IMR-90 (cell line): ENCODE data around the gene TMEM269. TPM values are rescaled to one million over a fixed set of nuclear protein-coding genes. Genes with fewer than 3 reads are reported as not detected.

Experiments
- ATAC-seq: fragments of 200-7000 bp; cut with Tn5 transposase; 2 replicates; pipeline ENCODE4 v1.9.1; 2020; ENCODE audit warnings: low read depth, mild to moderate bottlenecking, moderate library complexity
- BruUV-seq: library from RNA; stranded (reverse); fragments of 400-500 nt; replicated peaks from 2 replicates; lab custom pipeline; 2021; lab: Mats Ljungman, UMichigan
- CTCF ChIA-PET: fragments of 300-600 bp; formaldehyde crosslinking; extraction: SDS; loops from one replicate; lab custom pipeline; 2021; ENCODE audit warnings: antibody characterized with exemption; lab: Yijun Ruan, JAX
- POLR2A ChIA-PET: fragments of 300-600 bp; sonication (Branson Sonifier 250); formaldehyde crosslinking; loops from one replicate; lab custom pipeline; 2022; ENCODE audit warnings: antibody characterized with exemption; ENCODE audit not compliant: unreplicated experiment; lab: Charles Lee
- DNase-seq: peaks from one replicate; pipeline ENCODE4 v3.0.0; 2013
- H2AFZ ChIP-seq: replicated peaks from 2 replicates; pipeline ENCODE3; 2013; ENCODE audit warnings: low read length, mild to moderate bottlenecking; ENCODE audit not compliant: poor library complexity
- H2AK5ac ChIP-seq: 2 replicates; pipeline ENCODE4 v1.6.1; 2013; ENCODE audit warnings: low read depth, low read length, inconsistent platforms
- H2AK9ac ChIP-seq: replicated peaks from 2 replicates; pipeline ENCODE3; 2013; ENCODE audit warnings: mild to moderate bottlenecking, low read depth, low read length, moderate library complexity; ENCODE audit not compliant: poor library complexity
- H2BK120ac ChIP-seq: 2 replicates; pipeline ENCODE4 v1.6.1; 2013; ENCODE audit warnings: low read depth, low read length, inconsistent platforms
- H2BK15ac ChIP-seq: 3 replicates; pipeline ENCODE4 v1.6.1; 2013; ENCODE audit warnings: low read depth, low read length, inconsistent platforms
- H2BK20ac ChIP-seq: 2 replicates; pipeline ENCODE4 v1.6.1; 2013; ENCODE audit warnings: low read depth, mild to moderate bottlenecking, inconsistent platforms, low read length, moderate library complexity
- H2BK5ac ChIP-seq: 2 replicates; pipeline ENCODE4 v1.6.1; 2013; ENCODE audit warnings: mild to moderate bottlenecking, low read depth, low read length, inconsistent platforms; ENCODE audit not compliant: poor library complexity, severe bottlenecking
- H3K14ac ChIP-seq: replicated peaks from 2 replicates; pipeline ENCODE4 v1.6.1; 2013; ENCODE audit warnings: low read depth, low read length, inconsistent platforms
- H3K18ac ChIP-seq: 2 replicates; pipeline ENCODE4 v1.6.1; 2013; ENCODE audit warnings: low read depth, low read length, control low read depth
- H3K23ac ChIP-seq: 2 replicates; pipeline ENCODE4 v1.6.1; 2013; ENCODE audit warnings: low read depth, low read length, inconsistent platforms
- H3K27ac ChIP-seq: 2 replicates; pipeline ENCODE4 v1.5.1; 2013; ENCODE audit warnings: mild to moderate bottlenecking, control low read depth, low read length; ENCODE audit not compliant: insufficient read depth
- H3K27me3 ChIP-seq: 2 replicates; pipeline ENCODE4 v1.6.1; 2013; ENCODE audit warnings: low read length; ENCODE audit not compliant: control insufficient read depth, insufficient read depth
- H3K36me3 ChIP-seq: 2 replicates; pipeline ENCODE4 v1.6.1; 2013; ENCODE audit warnings: low read length, mixed read lengths; ENCODE audit not compliant: control insufficient read depth, insufficient read depth
- H3K4ac ChIP-seq: 2 replicates; pipeline ENCODE4 v1.6.1; 2013; ENCODE audit warnings: low read depth, low read length, inconsistent platforms
- H3K4me1 ChIP-seq: 2 replicates; pipeline ENCODE4 v1.6.1; 2013; ENCODE audit warnings: low read length, mixed read lengths; ENCODE audit not compliant: control insufficient read depth, insufficient read depth
- H3K4me2 ChIP-seq: 2 replicates; pipeline ENCODE4 v1.6.1; 2013; ENCODE audit warnings: low read depth, mild to moderate bottlenecking, control low read depth, low read length, moderate library complexity
- H3K4me3 ChIP-seq: 2 replicates; pipeline ENCODE4 v1.5.1; 2013; ENCODE audit warnings: low read depth, mild to moderate bottlenecking, control low read depth, low read length, moderate library complexity; ENCODE audit not compliant: insufficient read depth
- H3K56ac ChIP-seq: 2 replicates; pipeline ENCODE4 v1.6.1; 2013; ENCODE audit warnings: low read length, inconsistent platforms; ENCODE audit not compliant: insufficient read depth; ENCODE audit errors: extremely low read depth
- H3K79me1 ChIP-seq, 2 experiments: 2 replicates each; pipeline ENCODE4 v1.6.1; 2013; ENCODE audit warnings: low read length in 2 of 2, inconsistent platforms in 1 of 2, low read depth in 1 of 2
- H3K9ac ChIP-seq: 2 replicates; pipeline ENCODE4 v1.6.1; 2013; ENCODE audit warnings: low read depth, low read length, control low read depth
- H3K9me1 ChIP-seq: 2 replicates; pipeline ENCODE4 v1.6.1; 2013; ENCODE audit warnings: low read length, inconsistent platforms; ENCODE audit not compliant: insufficient read depth
- H3K9me3 ChIP-seq: 2 replicates; pipeline ENCODE4 v1.6.1; 2013; ENCODE audit warnings: low read length; ENCODE audit not compliant: control insufficient read depth, insufficient read depth
- H4K20me1 ChIP-seq: 2 replicates; pipeline ENCODE4 v1.6.1; 2013; ENCODE audit warnings: low read length, inconsistent platforms; ENCODE audit not compliant: insufficient read depth
- H4K5ac ChIP-seq: 2 replicates; pipeline ENCODE4 v1.6.1; 2013; ENCODE audit warnings: mild to moderate bottlenecking, low read depth, low read length, control low read depth
- H4K8ac ChIP-seq, 2 experiments: 2 replicates each; pipeline ENCODE4 v1.6.1; 2013; ENCODE audit warnings: low read depth in 2 of 2, low read length in 2 of 2, control low read depth in 1 of 2, inconsistent platforms in 1 of 2
- H4K91ac ChIP-seq: 2 replicates; pipeline ENCODE4 v1.6.1; 2013; ENCODE audit warnings: low read depth, low read length, inconsistent platforms; ENCODE audit not compliant: insufficient read depth
- CEBPB ChIP-seq: IDR thresholded peaks from 2 replicates; pipeline ENCODE4 v1.6.1; 2012; ENCODE audit warnings: low read depth, low read length, improper control_type of control experiment
- CHD1 ChIP-seq: IDR thresholded peaks from 2 replicates; pipeline ENCODE4 v1.6.1; 2012; ENCODE audit warnings: low read depth, low read length, improper control_type of control experiment
- MAFK ChIP-seq: IDR thresholded peaks from 2 replicates; pipeline ENCODE4 v1.6.1; 2012; ENCODE audit warnings: low read depth, low read length, improper control_type of control experiment
- MXI1 ChIP-seq: IDR thresholded peaks from 2 replicates; pipeline ENCODE4 v1.6.1; 2012; ENCODE audit warnings: low read depth, mild to moderate bottlenecking, low read length, moderate library complexity, borderline replicate concordance
- RAD21 ChIP-seq: IDR thresholded peaks from 2 replicates; pipeline ENCODE4 v1.6.1; 2012; ENCODE audit warnings: low read length, improper control_type of control experiment
- RCOR1 ChIP-seq: IDR thresholded peaks from 2 replicates; pipeline ENCODE4 v1.6.1; 2012; ENCODE audit warnings: mild to moderate bottlenecking, low read length, improper control_type of control experiment; ENCODE audit not compliant: insufficient replicate concordance
- RFX5 ChIP-seq: IDR thresholded peaks from 2 replicates; pipeline ENCODE4 v1.8.0; 2012; ENCODE audit warnings: low read depth, mild to moderate bottlenecking, low read length, moderate library complexity
- WGBS, 2 experiments: methylation state at CpG; one replicate each; pipeline versions ENCODE4 v1.1.5 to v1.1.7; 2013; ENCODE audit warnings: missing lambda C conversion rate in 2 of 2; ENCODE audit not compliant: insufficient read length in 1 of 2; ENCODE audit errors: extremely low coverage in 2 of 2; 5-methylcytosine and 5-hydroxymethylcytosine counted together
- dilution Hi-C: fragments of 300-500 bp; cut with HindIII; formaldehyde crosslinking; loops from one replicate; pipeline ENCODE4 v1.14.3; 2018; ENCODE audit warnings: low sequenced_read_pairs; ENCODE audit not compliant: unreplicated experiment
- in situ Hi-C: fragments of 300-500 bp; cut with MboI; formaldehyde crosslinking; loops from 3 replicates; pipeline ENCODE4 v1.14.3; 2019; ENCODE audit warnings: low sequenced_read_pairs, inconsistent platforms, mixed read lengths
- intact Hi-C: fragments of 100-400 bp; cut with micrococcal nuclease; formaldehyde crosslinking; loops from 2 replicates; pipeline ENCODE4 v1.10.0; 2022
- polyA plus RNA-seq, 3 experiments: library from polyadenylated mRNA; depleted of rRNA; stranded (reverse); fragments of >200 nt; gene quantifications; 2 replicates each; pipeline ENCODE4 v1.2.3, GENCODE V29; 2012; ENCODE audit warnings: low replicate concordance in 1 of 3
- total RNA-seq: library from RNA; depleted of rRNA; stranded (reverse); fragments of >200 nt; gene quantifications from 2 replicates; pipeline ENCODE4 v1.2.3, GENCODE V29; 2012
- TF ChIP-seq, protein P1 (sequence below): fragments of 150-350 bp; IDR thresholded peaks from 2 replicates; pipeline ENCODE4 v1.6.1; 2017; ENCODE audit warnings: mild to moderate bottlenecking, antibody characterized with exemption, low read length, low read depth

Gene TMEM269
- total and polyA plus RNA-seq, 2 of the 4 experiments (the other 2 are of a cell fraction) = not detected

DNA sequence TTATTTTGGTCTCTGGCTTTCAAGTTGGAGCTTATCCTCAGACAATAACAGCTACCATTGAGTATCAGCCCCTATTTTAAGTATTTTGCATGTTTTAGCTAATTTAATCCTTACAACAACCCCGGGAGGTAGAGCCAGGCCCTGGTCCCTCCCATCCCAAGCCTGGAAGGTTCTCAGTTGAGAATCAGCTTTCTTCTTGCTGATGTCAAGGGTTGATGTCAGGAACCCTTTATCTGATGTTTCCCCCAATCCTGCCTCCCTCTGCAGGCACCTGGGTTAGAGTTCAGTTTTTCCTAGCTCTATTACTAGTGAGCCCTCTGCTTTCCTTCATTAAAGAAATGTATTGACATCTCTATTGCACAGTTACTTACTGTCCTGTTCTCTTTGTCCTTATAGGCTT, 36.0 kb downstream of the TMEM269 start:
- Histone ChIP-seq H3K14ac (no peak overlapping the region), H4K20me1 (no peaks in the 10 kb centered on the region), H2BK120ac (no peak overlapping the region), H3K9me3 (no peaks in the 10 kb centered on the region), H4K8ac (0 out of 4 replicates have a peak overlapping the region, but pooled peaks of 1 of the 2 experiments have one; percentile 35), H3K79me1 (peaks cover 27 to 46% of the 10 kb centered on the region in 2 experiments), H2AK5ac (no peak overlapping the region), H3K36me3 (no peaks in the 10 kb centered on the region), H3K4me1 (peaks cover 2% of the 10 kb centered on the region; the same call in 1 of the 2 replicates), H3K9me1 (no peaks in the 10 kb centered on the region; the same call in 1 of the 2 replicates), H3K4me3 (no peak overlapping the region), H3K56ac (no peak overlapping the region), H4K5ac (no peak overlapping the region), H3K23ac (peak overlapping the region; percentile 34; the same call in 1 of the 2 replicates), H2AK9ac (no peak overlapping the region), H3K4me2 (no peak overlapping the region), H3K4ac (no peak overlapping the region), H2AFZ (no peak overlapping the region), H2BK20ac (no peak overlapping the region), H2BK5ac (no peak overlapping the region), H3K18ac (no peak overlapping the region), H4K91ac (no peak overlapping the region), H2BK15ac (no peak overlapping the region), H3K27me3 (no peaks in the 10 kb centered on the region), H3K9ac (no peak overlapping the region), H3K27ac (no peak overlapping the region)
- in situ Hi-C loops = no loop called here
- no peak for DNase-seq
- ATAC-seq = no peak
- intact Hi-C loops = no loop called here
- TF ChIP-seq RFX5 = no peak
- TF ChIP-seq RCOR1 = no peak
- TF ChIP-seq RAD21 = no peak
- no peak for TF ChIP-seq MXI1
- no peak for TF ChIP-seq CEBPB
- TF ChIP-seq, protein P1, sequence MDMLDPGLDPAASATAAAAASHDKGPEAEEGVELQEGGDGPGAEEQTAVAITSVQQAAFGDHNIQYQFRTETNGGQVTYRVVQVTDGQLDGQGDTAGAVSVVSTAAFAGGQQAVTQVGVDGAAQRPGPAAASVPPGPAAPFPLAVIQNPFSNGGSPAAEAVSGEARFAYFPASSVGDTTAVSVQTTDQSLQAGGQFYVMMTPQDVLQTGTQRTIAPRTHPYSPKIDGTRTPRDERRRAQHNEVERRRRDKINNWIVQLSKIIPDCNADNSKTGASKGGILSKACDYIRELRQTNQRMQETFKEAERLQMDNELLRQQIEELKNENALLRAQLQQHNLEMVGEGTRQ = no peak
- no peak for TF ChIP-seq MAFK
- no peak for TF ChIP-seq CHD1
- POLR2A ChIA-PET = interaction anchor here (0.6 kb wide), 1 partner anchor 57 kb away, joined by 3 read pairs; no protein-coding TSS in a partner anchor
- dilution Hi-C loops = no loop called here
- CTCF ChIA-PET = interaction anchor here (0.8 kb wide), 1 partner anchor 25 kb away, joined by 3 read pairs; no protein-coding TSS in a partner anchor
- no TSS peak for BruUV-seq
- no CpG with 5 or more reads among the region's 1 CpG for WGBS, 2 experiments
